Activated B cell treated with CpG ODN at 0.5 μM for 24 hours (primary cell): ENCODE measurements around the gene PRKRIP1. TPM values are rescaled to one million over a fixed set of nuclear protein-coding genes. Genes with fewer than 3 reads are reported as not detected.

Source experiments
- ATAC-seq: fragments of 200-7000 bp; cut with Tn5 transposase; one replicate; pipeline ENCODE4 v1.10.0; 2021; ENCODE audit warnings: low read depth, mild to moderate bottlenecking, moderate library complexity
- CTCF ChIA-PET: fragments of 350-600 bp; sonication (Branson Sonifier 250); formaldehyde crosslinking; loops from one replicate; lab custom pipeline; 2021; ENCODE audit warnings: antibody characterized with exemption; lab: Charles Lee
- POLR2A ChIA-PET: fragments of 350-600 bp; sonication (Branson Sonifier 250); formaldehyde crosslinking; loops from one replicate; lab custom pipeline; 2021; ENCODE audit warnings: antibody characterized with exemption; lab: Charles Lee
- DNase-seq: peaks from one replicate; pipeline ENCODE4 v3.0.0; 2022
- H3K27ac Mint-ChIP-seq: one replicate; pipeline ENCODE4 v1.8.0; 2020; ENCODE audit warnings: mixed read lengths
- H3K27me3 Mint-ChIP-seq: one replicate; pipeline ENCODE4 v1.8.0; 2021; ENCODE audit warnings: mixed read lengths
- H3K36me3 Mint-ChIP-seq: one replicate; pipeline ENCODE4 v1.8.0; 2021; ENCODE audit warnings: low read depth, mixed read lengths
- H3K4me1 Mint-ChIP-seq: one replicate; pipeline ENCODE4 v1.8.0; 2021; ENCODE audit warnings: mixed read lengths
- H3K4me3 Mint-ChIP-seq: one replicate; pipeline ENCODE4 v1.8.0; 2020; ENCODE audit warnings: mild to moderate bottlenecking, mixed read lengths
- H3K9me3 Mint-ChIP-seq: one replicate; pipeline ENCODE4 v1.8.0; 2020; ENCODE audit warnings: mixed read lengths
- CTCF ChIP-seq: fragments of 200-600 bp; IDR thresholded peaks from one replicate; pipeline ENCODE4 v1.8.0; 2022; ENCODE audit warnings: antibody characterized with exemption, mild to moderate bottlenecking
- intact Hi-C: fragments of 100-400 bp; cut with micrococcal nuclease; formaldehyde crosslinking; loops from one replicate; pipeline ENCODE4 v1.15.1; 2024
- total RNA-seq: library from RNA; stranded (reverse); gene quantifications from 2 replicates; pipeline ENCODE4 v1.2.3, GENCODE V29; 2022

Gene PRKRIP1
- total RNA-seq, 1 donor from 2014 or later, result 39.7 TPM

DNA sequence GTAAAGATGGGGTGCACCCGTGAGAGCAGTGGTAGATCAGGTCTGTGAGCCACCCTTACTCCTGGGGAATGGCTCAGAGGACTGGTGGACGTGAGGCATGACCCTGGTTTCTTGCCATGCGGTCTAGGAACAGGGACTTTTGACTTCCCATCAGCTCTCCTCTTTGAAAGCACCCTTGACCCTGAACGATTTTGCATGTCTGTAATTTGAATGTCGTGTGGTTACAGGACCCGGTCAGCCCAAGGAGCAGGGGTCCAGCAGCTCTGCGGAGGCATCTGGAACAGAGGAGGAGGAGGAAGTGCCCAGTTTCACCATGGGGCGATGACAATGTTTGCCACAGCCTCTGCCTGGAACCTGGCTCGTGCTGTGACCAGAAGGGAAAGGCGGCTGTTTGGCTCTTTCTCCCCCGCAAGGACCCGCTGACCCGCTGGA is 28.6 kb downstream of the PRKRIP1 start:
- Mint-ChIP-seq H3K9me3 (no peaks in the 10 kb centered on the region), H3K36me3 (peaks cover 13% of the 10 kb centered on the region), H3K4me3 (peak overlapping the region; percentile 76), H3K4me1 (peaks cover 95% of the 10 kb centered on the region), H3K27ac (peak overlapping the region; percentile 100), H3K27me3 (no peaks in the 10 kb centered on the region)
- POLR2A ChIA-PET, result interaction anchor here (0.8 to 32.9 kb wide), 8 partner anchors 9 to 140 kb away, joined by 7 to 886 read pairs (median 52); partner anchors contain the start of genes ORAI2 and PRKRIP1
- DNase-seq (no peak), ATAC-seq (no peak)
- intact Hi-C loops, result loop anchor here (1.0 kb wide), 1 partner anchor 9 kb away; no protein-coding TSS in a partner anchor
- TF ChIP-seq CTCF, result no peak
- CTCF ChIA-PET, result interaction anchor here (1.4 to 2.9 kb wide), 4 partner anchors 10 to 20 kb away, joined by 4 to 13 read pairs (median 10); no protein-coding TSS in a partner anchor

GRCh38 chr7:102425639-102426267 is 29.6 kb downstream of the PRKRIP1 start:
- ChIA-PET CTCF (interaction anchor here (0.6 to 2.9 kb wide), 9 partner anchors 8 to 24 kb away, joined by 3 to 16 read pairs (median 11); no protein-coding TSS in a partner anchor), POLR2A (interaction anchor here (0.7 to 32.9 kb wide), 13 partner anchors 9 to 538 kb away, joined by 3 to 886 read pairs (median 13); partner anchors contain the start of genes ALKBH4, LRWD1, ORAI2 and PRKRIP1)
- TF ChIP-seq CTCF, result no peak
- H3K4me1 Mint-ChIP-seq, result peaks cover 95% of the 10 kb centered on the region
- DNase-seq (peak; percentile 81), ATAC-seq (peak; percentile 76)
- peaks cover 12% of the 10 kb centered on the region for H3K36me3 Mint-ChIP-seq
- H3K4me3 Mint-ChIP-seq, result peak overlapping the region; percentile 76
- no peaks in the 10 kb centered on the region for H3K27me3 Mint-ChIP-seq
- intact Hi-C loops, result loop anchor here (1.0 kb wide), 4 partner anchors 9 to 29 kb away; partner anchors contain the start of gene PRKRIP1
- peak overlapping the region; percentile 100 for H3K27ac Mint-ChIP-seq
- H3K9me3 Mint-ChIP-seq, result no peaks in the 10 kb centered on the region

DNA sequence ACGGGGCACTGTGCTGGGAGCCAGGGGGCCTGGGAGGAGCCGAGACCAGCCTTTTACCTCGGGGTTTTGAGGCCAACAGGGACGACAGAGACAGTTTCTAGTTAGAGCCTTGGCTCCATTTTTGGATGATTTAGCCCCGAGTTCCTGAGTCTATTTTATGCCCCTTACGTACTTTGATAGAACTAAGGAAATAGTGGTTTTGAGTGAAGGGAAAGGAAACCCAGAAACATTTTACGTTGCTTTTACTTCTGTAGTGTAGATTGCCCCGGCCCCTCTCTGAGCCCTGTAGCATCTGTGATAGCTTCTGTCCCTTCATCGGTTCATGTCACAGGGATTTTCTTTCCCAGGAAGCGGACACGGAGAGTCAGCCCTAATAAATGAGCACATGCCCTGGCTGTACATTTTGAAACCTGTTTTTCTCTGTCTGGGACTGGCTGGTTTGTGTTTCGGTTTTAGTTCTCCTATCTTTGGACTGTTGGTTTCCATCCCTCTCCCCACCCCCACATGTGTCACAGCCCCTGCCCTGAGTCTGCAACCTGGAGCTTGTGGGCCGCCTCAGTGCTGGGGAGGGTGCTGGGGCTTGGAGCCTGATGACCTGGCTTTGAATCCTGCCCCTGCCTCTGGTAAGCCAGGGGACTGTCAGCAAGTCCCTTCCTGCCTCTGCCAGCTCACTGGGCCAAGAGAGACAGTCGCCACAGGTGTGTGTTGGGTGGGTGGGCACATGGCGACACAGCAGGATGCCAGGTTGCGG is 30.3 kb downstream of the PRKRIP1 start:
- CTCF ChIA-PET, result interaction anchor here (1.6 to 2.9 kb wide), 8 partner anchors 11 to 24 kb away, joined by 4 to 16 read pairs (median 12); no protein-coding TSS in a partner anchor
- H3K27me3 Mint-ChIP-seq, result no peaks in the 10 kb centered on the region
- DNase-seq, result peak; percentile 62
- H3K27ac Mint-ChIP-seq, result peak overlapping the region; percentile 100
- peak overlapping the region; percentile 76 for H3K4me3 Mint-ChIP-seq
- POLR2A ChIA-PET, result interaction anchor here (0.8 to 32.9 kb wide), 13 partner anchors 8 to 139 kb away, joined by 3 to 886 read pairs (median 13); partner anchors contain the start of genes ALKBH4, LRWD1, ORAI2 and PRKRIP1
- peaks cover 95% of the 10 kb centered on the region for H3K4me1 Mint-ChIP-seq
- intact Hi-C loops, result loop anchor here (1.0 kb wide), 4 partner anchors 8 to 30 kb away; partner anchors contain the start of gene PRKRIP1
- peaks cover 9% of the 10 kb centered on the region for H3K36me3 Mint-ChIP-seq
- TF ChIP-seq CTCF, result no peak
- no peaks in the 10 kb centered on the region for H3K9me3 Mint-ChIP-seq
- peak; percentile 68 for ATAC-seq

DNA sequence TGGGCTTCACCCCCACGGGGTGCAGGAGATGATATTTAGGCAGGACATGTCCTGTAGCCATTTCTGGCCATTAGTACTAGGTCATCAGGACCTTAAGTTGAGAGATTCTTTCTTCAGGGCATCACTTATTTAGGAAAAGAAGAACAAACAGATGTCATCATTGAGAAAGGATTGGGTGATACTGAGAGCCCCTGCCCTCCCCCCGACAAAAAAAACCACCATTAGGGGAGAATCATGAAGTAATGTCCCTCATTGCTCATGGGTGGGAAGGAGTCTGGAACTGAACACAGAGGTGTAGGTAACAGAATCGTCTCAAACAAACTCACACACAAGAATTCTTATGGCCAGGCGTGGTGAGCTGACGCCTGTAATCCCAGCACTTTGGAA is 30.8 kb downstream of the PRKRIP1 start:
- Mint-ChIP-seq H3K4me3 (peak overlapping the region; percentile 76), H3K9me3 (no peaks in the 10 kb centered on the region), H3K27ac (peak overlapping the region; percentile 100), H3K4me1 (peaks cover 95% of the 10 kb centered on the region), H3K36me3 (peaks cover 8% of the 10 kb centered on the region), H3K27me3 (no peaks in the 10 kb centered on the region)
- DNase-seq (no peak), ATAC-seq (no peak)
- no peak for TF ChIP-seq CTCF
- intact Hi-C loops, result no loop called here
- ChIA-PET CTCF (interaction anchor here (1.6 to 2.9 kb wide), 7 partner anchors 11 to 23 kb away, joined by 4 to 16 read pairs (median 11); no protein-coding TSS in a partner anchor), POLR2A (interaction anchor here (0.8 to 32.9 kb wide), 11 partner anchors 7 to 139 kb away, joined by 3 to 886 read pairs (median 20); partner anchors contain the start of genes ALKBH4, LRWD1, ORAI2 and PRKRIP1)
